NCI-H2081 (cell line): ENCODE measurements around the gene SEMA3B.

Source experiments
- DNase-seq, 2 experiments: peaks; one replicate each; lab custom pipeline; 2025; lab: John Stamatoyannopoulos, UW

Gene SEMA3B

GRCh38 chr3:50317300-50317699, 48.4 kb downstream of the SEMA3B start:
- DNase-seq = no peak

- DNase-seq = no peak
Measured at GRCh38 chr3:50318163-50318562, 49.2 kb downstream of the SEMA3B start.

- no peak for DNase-seq
Measured at GRCh38 chr3:50318615-50319014, 49.7 kb downstream of the SEMA3B start.

GRCh38 chr3:50319181-50319893, 50.4 kb downstream of the SEMA3B start:
- DNase-seq = no peak

GRCh38 chr3:50319894-50320625, 51.1 kb downstream of the SEMA3B start:
- no peak for DNase-seq

- DNase-seq = peak; percentile 54 to 60
Measured at GRCh38 chr3:50320853-50321335, 51.9 kb downstream of the SEMA3B start.

GRCh38 chr3:50321336-50322114, 52.6 kb downstream of the SEMA3B start:
- peak; percentile 69 to 71 for DNase-seq

- DNase-seq = no peak
Measured at GRCh38 chr3:50322115-50322385, 53.1 kb downstream of the SEMA3B start.

GRCh38 chr3:50322386-50323091, 53.6 kb downstream of the SEMA3B start, which contains the start of gene HYAL2:
HYAL2 (minus strand) TSS chr3:50322745; CDS start chr3:50320489, 2,256 bp downstream.
- DNase-seq = peak; percentile 23 to 51

GRCh38 chr3:50323092-50323600, 54.2 kb downstream of the SEMA3B start:
- DNase-seq = no peak

GRCh38 chr3:50323614-50324199, 54.8 kb downstream of the SEMA3B start:
- DNase-seq = no peak

GRCh38 chr3:50324351-50325112, 55.6 kb downstream of the SEMA3B start:
- peak; percentile 65 to 74 for DNase-seq

- DNase-seq = no peak
Measured at GRCh38 chr3:50325113-50325480, 56.1 kb downstream of the SEMA3B start.

GRCh38 chr3:50325497-50326181, 56.7 kb downstream of the SEMA3B start:
- no peak for DNase-seq

GRCh38 chr3:50326182-50326541, 57.2 kb downstream of the SEMA3B start:
- DNase-seq = no peak

GRCh38 chr3:50327129-50327528, 58.2 kb downstream of the SEMA3B start:
- DNase-seq = no peak
